Dermis blood vessel endothelial cell (primary cell): ENCODE measurements around the gene NLRP11. TPM values are rescaled to one million over a fixed set of nuclear protein-coding genes. Genes with fewer than 3 reads are reported as not detected.
A peak's percentile ranks its signal among the peaks of the same experiment; 100 is the strongest.

Experiments
- DNase-seq: peaks from one replicate; pipeline ENCODE4 v3.0.0; 2010
- total RNA-seq: library from RNA; depleted of rRNA; stranded (reverse); fragments of >200 nt; gene quantifications from 2 replicates; pipeline ENCODE4 v1.2.3, GENCODE V29; 2014

Gene NLRP11
- 0.05 TPM in 1 of 2 replicates, not detected in the other for total RNA-seq

DNA sequence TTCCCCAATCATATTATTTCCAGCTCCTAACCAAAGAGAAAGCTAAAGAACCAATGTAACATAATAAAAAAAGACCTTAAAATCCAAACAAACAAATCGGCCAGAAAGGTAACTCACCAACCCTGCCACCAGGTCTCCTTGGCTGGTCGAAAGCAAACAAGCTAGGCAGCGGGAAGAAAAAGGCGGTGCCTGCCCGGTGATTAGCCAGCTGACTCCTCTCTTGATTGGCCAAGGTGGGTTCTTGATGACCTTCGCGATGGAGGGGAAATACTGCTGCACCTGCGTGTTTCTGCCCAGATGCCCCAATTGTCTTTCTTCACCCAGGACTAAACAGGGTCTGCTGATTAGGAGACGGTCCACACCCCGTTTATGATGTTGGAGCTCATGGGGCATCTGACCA is at the start of gene NLRP11:
Gene NLRP11 (minus strand): TSS at position 154 of the 400 bp plus-strand sequence. CDS start 13,825 bp downstream, outside the sequence.
- no peak for DNase-seq

- no peak for DNase-seq
Observed at GRCh38 chr19:55877211-55877610, 45.4 kb upstream of the NLRP11 start.

GRCh38 chr19:55870736-55871135 is 38.9 kb upstream of the NLRP11 start:
- no peak for DNase-seq

DNA sequence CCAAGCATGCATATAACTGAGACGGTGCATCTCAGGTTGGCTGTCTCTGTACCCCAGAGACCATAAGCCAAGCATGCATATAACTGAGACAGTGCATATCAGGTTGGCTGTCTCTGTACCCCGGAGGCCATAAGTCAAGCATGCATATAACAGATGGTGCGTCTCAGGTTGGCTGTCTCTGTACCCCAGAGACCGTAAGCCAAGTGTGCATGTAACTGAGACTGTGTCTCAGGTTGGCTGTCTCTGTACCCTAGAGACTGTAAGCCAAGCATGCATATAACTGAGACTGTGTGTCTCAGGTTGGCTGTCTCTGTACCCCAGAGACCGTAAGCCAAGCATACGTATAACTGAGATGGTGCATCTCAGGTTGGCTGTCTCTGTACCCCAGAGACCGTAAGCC is 35.3 kb upstream of the NLRP11 start:
- DNase-seq: no peak

DNA sequence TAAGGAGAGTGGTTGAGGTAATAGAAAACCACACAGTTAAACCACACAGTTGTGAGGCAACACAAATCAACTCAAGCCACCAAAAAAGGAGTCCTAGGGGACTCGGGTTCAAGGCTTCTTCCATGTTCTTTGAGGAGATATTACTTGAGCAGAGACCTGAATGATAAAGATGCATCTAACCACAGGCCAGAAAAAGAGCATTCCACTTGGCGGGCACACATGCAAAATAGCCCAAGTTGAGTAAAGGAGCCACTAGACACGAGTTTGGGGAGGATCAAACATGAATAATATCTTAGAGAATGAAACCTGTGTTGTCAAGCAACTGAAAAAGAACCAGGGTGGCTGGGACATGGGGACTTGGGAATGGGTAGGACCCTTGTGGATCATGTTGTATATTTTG is 34.7 kb upstream of the NLRP11 start:
- no peak for DNase-seq

DNA sequence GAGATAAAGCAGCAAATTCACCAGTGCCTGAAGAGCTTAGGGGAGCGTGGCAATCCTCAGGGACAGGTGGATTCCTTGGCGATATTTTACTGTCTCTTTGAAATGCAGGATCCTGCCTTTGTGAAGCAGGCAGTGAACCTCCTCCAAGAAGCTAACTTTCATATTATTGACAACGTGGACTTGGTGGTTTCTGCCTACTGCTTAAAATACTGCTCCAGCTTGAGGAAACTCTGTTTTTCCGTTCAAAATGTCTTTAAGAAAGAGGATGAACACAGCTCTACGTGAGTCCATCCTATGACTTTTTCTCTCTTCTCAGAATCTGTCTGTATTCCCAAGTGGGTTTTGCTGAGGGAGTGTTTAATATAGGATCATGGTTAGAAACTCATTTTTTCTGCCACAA is 27.2 kb upstream of the NLRP11 start:
- no peak for DNase-seq

- DNase-seq: no peak
Observed at GRCh38 chr19:55858401-55858800, 26.6 kb upstream of the NLRP11 start.

DNA sequence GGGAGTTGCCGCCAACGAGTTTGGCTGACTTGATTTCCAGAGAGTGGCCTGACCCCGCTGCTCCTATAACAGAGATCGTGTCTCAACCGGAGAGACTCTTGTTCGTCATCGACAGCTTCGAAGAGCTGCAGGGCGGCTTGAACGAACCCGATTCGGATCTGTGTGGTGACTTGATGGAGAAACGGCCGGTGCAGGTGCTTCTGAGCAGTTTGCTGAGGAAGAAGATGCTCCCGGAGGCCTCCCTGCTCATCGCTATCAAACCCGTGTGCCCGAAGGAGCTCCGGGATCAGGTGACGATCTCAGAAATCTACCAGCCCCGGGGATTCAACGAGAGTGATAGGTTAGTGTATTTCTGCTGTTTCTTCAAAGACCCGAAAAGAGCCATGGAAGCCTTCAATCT is 26.2 kb upstream of the NLRP11 start:
- DNase-seq: no peak

DNA sequence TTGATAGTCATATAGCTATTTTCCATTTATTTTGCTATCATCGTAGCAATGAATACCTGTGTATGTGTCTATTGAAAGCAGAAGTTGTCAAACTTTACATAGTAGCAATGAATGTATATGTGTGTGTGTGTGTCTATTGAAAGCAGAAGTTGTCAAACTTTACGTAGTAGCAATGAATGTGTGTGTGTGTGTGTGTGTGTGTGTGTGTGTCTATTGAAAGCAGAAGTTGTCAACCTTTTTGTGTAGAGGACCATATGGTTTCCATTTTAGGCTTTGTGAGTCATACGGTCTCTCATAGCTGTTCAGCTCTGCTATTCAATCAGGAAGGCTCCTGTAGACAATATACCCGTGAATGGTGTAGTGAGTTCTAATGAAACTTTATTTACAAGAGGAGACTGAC is 25.4 kb upstream of the NLRP11 start:
- DNase-seq: no peak

GRCh38 chr19:55855160-55855559 is 23.4 kb upstream of the NLRP11 start:
- DNase-seq: no peak

DNA sequence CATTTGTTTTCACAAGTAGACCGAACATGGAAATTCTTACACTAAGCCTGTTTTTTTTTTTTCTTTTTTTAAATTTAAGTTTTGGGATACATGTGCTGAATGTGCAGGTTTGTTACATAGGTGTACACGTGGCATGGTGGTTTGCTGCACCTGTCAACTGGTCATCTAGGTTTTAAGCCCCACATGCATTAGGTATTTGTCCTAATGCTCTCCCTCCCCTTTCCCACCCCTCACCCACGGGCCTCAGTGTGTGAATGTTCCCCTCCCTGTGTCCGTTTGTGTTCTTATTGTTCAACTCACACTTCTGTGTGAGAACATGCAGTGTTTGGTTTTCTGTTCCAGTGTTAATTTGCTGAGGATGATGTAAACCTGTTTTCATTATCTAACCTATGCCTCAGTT is 7.1 kb upstream of the NLRP11 start:
- no peak for DNase-seq

DNA sequence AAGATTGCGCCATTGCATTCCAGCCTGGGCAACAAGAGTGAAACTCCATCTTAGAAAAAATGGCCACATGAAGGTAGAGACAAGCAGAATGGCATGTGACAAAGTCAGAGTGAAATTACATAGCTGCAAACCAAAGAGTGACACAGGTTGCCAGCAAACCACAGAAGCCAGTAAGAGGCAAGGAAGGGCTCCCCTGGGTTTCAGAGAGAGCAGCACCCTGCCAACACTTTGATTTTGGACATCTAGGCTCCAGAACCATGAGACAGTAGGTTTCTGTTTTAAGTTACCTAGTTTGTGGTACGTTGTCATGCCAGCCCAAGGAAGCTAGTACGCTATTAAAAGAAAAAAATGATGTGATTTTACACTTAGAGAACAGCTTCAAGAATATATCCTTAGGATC is 6.5 kb upstream of the NLRP11 start:
- DNase-seq: no peak

DNA sequence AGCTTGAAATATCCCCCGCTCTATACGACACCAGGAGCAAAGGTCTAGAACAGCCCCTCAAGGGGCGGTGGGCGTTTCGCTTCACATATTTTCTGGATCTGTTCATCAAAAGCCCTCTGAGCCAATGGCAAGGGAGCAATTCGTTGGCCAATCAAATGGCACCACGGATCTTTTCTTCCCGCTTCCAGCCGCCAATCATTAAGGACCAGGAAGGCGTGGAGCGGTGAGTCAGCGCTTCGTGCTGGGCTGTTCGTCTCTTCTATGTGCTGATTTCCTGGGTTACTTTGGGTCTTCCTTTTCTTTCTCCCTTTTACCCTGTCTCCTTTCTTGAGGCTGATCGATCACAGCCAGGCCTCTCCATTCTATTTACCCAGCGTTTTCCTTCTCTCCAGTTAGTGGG is 4.5 kb upstream of the NLRP11 start, which contains the start of gene NLRP4:
Gene NLRP4 (plus strand): TSS at position 201 of the 400 bp plus-strand sequence. CDS start 15,541 bp downstream, outside the sequence.
- no peak for DNase-seq

DNA sequence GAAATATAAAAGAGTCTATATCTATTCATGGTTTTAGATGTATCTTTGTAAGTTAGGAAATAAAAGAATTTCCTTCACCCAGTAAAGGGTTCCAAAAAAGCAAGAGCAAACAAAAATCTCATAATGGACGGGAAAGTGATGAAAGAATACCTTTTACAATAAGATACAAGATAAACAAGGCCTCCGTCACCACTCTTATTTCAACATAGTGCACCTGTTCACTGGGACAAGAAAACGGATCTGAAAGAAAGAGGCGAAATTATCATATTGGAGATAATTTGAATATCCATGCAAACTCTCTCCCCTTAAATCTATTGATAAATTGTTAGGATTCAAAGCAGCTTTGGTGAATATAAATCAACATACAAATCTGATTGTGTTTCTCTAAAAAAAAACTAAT is 877 bp upstream of the NLRP11 start:
- DNase-seq: no peak

GRCh38 chr19:55830656-55831055 is 1.1 kb downstream of the NLRP11 start:
- DNase-seq: no peak

DNA sequence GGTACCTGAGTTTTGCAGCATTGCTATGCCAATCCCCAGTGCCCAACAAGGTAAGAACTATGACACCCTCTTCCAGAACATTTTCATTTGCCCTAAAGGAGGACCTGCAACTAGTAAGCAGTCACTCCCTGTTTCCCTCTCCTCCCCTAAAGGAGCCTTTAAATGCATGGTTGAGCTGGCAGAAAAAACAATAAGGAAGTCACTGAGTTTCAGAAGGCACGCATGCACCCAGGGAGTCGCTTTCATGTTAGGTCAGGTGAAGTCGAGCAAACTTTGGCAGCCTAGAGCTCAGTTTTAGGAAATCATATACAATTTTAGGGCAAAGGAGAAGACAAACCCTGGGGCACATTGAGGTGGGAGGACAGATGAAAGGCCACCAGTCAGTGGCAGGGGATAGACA is 11.8 kb downstream of the NLRP11 start:
- DNase-seq: no peak

DNA sequence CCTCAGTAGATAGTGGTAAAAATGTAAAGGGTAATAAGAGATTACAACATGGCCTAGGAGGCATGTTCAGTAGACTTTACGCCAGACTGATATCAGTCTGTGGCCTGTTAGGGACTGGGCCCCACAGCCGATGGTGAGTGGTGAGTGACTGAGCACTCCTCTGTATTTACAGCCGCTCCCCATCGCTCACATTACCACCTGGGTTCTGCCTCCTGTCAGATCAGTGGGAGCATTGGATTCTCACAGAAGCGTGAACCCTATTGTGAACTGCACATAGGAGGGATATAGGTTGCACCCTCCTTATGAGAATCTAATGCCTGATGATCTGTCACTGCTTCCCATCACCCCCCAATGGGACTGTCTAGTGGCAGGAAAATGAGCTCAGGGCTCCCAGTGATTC is 17.9 kb downstream of the NLRP11 start:
- no peak for DNase-seq

- DNase-seq: no peak
Observed at GRCh38 chr19:55812449-55812848, 19.4 kb downstream of the NLRP11 start.

DNA sequence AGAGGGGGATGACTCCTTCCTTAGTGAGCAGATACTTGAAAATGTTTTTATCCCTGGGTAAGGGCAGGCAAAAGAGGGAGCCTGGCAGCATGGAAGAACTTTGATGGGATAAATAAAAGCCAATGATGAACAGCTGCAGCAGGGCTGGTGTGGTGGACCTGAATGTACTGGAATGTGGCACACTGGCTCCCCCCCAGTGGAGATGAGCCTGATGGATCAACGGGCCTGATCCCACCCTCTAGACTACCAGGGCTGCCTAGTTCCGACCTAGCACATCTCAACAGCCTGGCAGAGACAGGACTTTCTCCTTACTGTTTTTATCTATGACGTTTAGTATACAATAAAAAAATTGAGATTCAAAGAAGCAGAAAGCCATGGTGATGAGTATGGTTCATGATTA is 20.5 kb downstream of the NLRP11 start:
- DNase-seq: no peak

DNA sequence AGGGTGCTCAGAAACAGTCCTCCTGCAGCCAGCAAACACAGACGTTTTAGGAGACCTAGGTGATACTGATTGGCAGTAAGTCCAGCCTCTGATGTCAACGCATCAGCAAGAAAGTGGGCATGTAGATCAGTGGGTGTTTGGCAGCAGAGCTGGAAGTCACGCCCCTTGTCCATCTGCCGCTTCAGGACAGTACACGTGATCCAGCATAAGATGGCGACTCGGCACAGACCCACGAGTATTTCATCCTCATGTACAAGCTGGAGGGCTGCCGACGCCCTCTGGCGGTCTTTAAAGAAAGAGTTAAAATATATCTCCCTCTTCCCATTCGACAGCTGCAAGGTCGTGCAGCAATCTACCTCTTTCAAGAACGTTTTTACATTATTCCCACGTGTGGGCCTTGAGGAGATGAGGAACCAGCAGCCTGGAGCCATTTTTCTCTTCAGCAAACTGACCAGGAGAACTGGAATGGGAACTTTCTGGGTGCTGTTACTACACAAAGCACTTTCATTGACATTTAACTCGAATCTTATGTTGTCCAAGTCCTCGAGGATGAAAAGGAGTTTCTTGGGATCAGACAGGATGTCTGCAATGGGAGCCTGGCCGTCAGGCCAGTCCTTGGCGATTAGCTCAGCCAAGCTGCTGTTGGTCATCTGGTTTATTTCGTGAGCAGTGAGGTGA is 22.3 kb downstream of the NLRP11 start:
- peak; percentile 84 for DNase-seq

- DNase-seq: no peak
Observed at GRCh38 chr19:55802281-55802680, 29.5 kb downstream of the NLRP11 start.

DNA sequence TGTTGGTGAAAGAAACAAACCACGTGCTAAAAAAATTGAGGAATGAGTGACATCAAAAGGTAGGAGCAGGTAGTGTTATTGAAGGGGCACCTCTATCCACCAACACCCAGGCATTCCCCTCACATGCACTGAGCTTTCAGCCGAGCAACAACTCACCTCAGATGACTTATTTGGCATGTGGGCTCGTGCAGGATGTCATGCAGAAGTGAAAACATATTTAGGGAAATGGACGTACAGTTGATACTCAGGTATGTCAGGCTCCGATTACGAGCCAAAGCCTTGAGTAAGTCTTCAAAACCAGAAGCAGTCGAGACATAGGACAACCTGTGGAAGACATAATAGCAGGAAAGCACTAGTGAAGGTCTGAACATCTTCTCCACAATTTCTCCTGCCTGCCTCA is 30.4 kb downstream of the NLRP11 start:
- DNase-seq: no peak

DNA sequence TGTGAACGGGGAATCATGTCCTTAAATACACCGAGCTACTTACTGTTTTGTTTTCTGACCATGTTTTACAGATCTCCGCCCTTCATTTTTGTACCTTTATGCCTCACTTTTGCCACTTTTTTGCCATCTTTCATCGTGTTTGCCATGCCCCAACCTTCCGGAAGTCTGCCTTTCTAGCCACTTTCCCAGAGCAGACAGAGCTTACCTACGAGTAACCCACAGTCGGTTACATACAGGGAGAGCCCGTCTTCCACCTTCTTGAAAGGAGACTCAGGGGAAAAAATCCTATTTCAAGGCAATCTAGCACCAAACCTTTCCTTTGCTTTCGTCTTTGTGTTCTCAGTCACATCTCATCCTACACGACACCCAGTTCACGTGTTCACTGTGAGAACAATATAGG is 36.8 kb downstream of the NLRP11 start:
- no peak for DNase-seq

GRCh38 chr19:55781112-55781511 is 50.7 kb downstream of the NLRP11 start:
- no peak for DNase-seq

GRCh38 chr19:55778331-55778730 is 53.5 kb downstream of the NLRP11 start:
- DNase-seq: no peak
